GM18520 (cell line): ENCODE results near the gene ABCB11.
"Not testable (repeated sequence)": the region's sequence is repeated elsewhere in the genome, so short reads cannot be mapped to it uniquely, and the experiment has no call there.

Experiments
- ATAC-seq: cut with Tn5 transposase; IDR thresholded peaks from one replicate; pipeline ENCODE4 v1.9.1; 2021; ENCODE audit not compliant: unreplicated experiment

The ABCB11 gene

GRCh38 chr2:169031202-169031601 lies at the start of gene ABCB11:
Gene ABCB11 (minus strand): TSS chr2:169031324. CDS start chr2:169018125, 13,199 bp downstream.
- ATAC-seq = no peak

GRCh38 chr2:169080250-169081069 lies 49.3 kb upstream of the ABCB11 start:
- ATAC-seq = peak; percentile 88

GRCh38 chr2:169077674-169078240 lies 46.6 kb upstream of the ABCB11 start:
- no peak for ATAC-seq

- ATAC-seq = peak; percentile 59
These were observed 43.0 kb upstream of the ABCB11 start for GRCh38 chr2:169073963-169074751.

- no peak for ATAC-seq
These were observed 42.3 kb upstream of the ABCB11 start for GRCh38 chr2:169073211-169073962.

- no peak for ATAC-seq
These were observed 41.2 kb upstream of the ABCB11 start for GRCh38 chr2:169072163-169072925.

- ATAC-seq = no peak
These were observed 40.3 kb upstream of the ABCB11 start for GRCh38 chr2:169071455-169071854.

- ATAC-seq = no peak
These were observed 38.7 kb upstream of the ABCB11 start for GRCh38 chr2:169069833-169070232.

- ATAC-seq = no peak
These were observed 38.2 kb upstream of the ABCB11 start, which contains the start of gene DHRS9 for GRCh38 chr2:169069341-169069740. Gene DHRS9 (plus strand): TSS chr2:169069563. CDS start chr2:169081582, 12,019 bp downstream.

- no peak for ATAC-seq
These were observed 35.8 kb upstream of the ABCB11 start for GRCh38 chr2:169066897-169067296.

GRCh38 chr2:169065864-169066517 lies 34.9 kb upstream of the ABCB11 start:
- ATAC-seq = no peak

- ATAC-seq = no peak
These were observed 34.3 kb upstream of the ABCB11 start for GRCh38 chr2:169065422-169065821.

GRCh38 chr2:169064199-169064598 lies 33.1 kb upstream of the ABCB11 start:
- ATAC-seq = not testable (repeated sequence)

GRCh38 chr2:169054575-169054974 lies 23.5 kb upstream of the ABCB11 start:
- ATAC-seq = not testable (repeated sequence)

GRCh38 chr2:169050476-169051240 lies 19.5 kb upstream of the ABCB11 start:
- no peak for ATAC-seq

- ATAC-seq = no peak
These were observed 18.0 kb upstream of the ABCB11 start for GRCh38 chr2:169049142-169049541.

- ATAC-seq = no peak
These were observed 16.4 kb upstream of the ABCB11 start for GRCh38 chr2:169047256-169048250.
